CD1c-positive myeloid dendritic cell (primary cell): ENCODE data around the gene SLC25A46.
"Not testable (repeated sequence)": the region's sequence is repeated elsewhere in the genome, so short reads cannot be mapped to it uniquely, and the experiment has no call there.

Experiments used
- DNase-seq: peaks from one replicate; pipeline ENCODE4 v3.0.0-alpha.2; 2016; ENCODE audit errors: extremely low spot score

Gene SLC25A46

GRCh38 chr5:110757118-110757729 lies 18.4 kb downstream of the SLC25A46 start:
- DNase-seq, result peak; percentile 52

GRCh38 chr5:110760158-110760557 lies 21.4 kb downstream of the SLC25A46 start:
- no peak for DNase-seq

GRCh38 chr5:110768138-110768860 lies 29.5 kb downstream of the SLC25A46 start:
- no peak for DNase-seq

GRCh38 chr5:110769000-110769681 lies 30.3 kb downstream of the SLC25A46 start:
- DNase-seq, result no peak

- DNase-seq, result no peak
Measured at GRCh38 chr5:110770286-110770685, 31.5 kb downstream of the SLC25A46 start.

GRCh38 chr5:110784901-110785300 lies 46.1 kb downstream of the SLC25A46 start:
- no peak for DNase-seq

GRCh38 chr5:110785356-110785755 lies 46.5 kb downstream of the SLC25A46 start:
- DNase-seq, result no peak

- DNase-seq, result not testable (repeated sequence)
Measured at GRCh38 chr5:110788006-110788405, 49.2 kb downstream of the SLC25A46 start.

- no peak for DNase-seq
Measured at GRCh38 chr5:110790673-110791072, 51.9 kb downstream of the SLC25A46 start.

- DNase-seq, result no peak
Measured at GRCh38 chr5:110802998-110803397, 64.2 kb downstream of the SLC25A46 start.

GRCh38 chr5:110803467-110804326 lies 64.9 kb downstream of the SLC25A46 start:
- no peak for DNase-seq

- no peak for DNase-seq
Measured at GRCh38 chr5:110807169-110807568, 68.4 kb downstream of the SLC25A46 start.

- no peak for DNase-seq
Measured at GRCh38 chr5:110809006-110809405, 70.2 kb downstream of the SLC25A46 start.
